NCI-H1436 treated with DMSO at 0.1 percent for 48 hours (cell line): Measurements from ENCODE around the gene PIBF1.
"Not testable (repeated sequence)": the region's sequence is repeated elsewhere in the genome, so short reads cannot be mapped to it uniquely, and the experiment has no call there.

Experiments
- DNase-seq: peaks from one replicate; lab custom pipeline; 2025; lab: John Stamatoyannopoulos, UW

Gene PIBF1

GRCh38 chr13:72823081-72823480, 41.1 kb downstream of the PIBF1 start:
- DNase-seq = no peak

- no peak for DNase-seq
These were observed 41.8 kb downstream of the PIBF1 start for GRCh38 chr13:72823724-72824123.

- DNase-seq = no peak
These were observed 52.7 kb downstream of the PIBF1 start for GRCh38 chr13:72834601-72835000.

- no peak for DNase-seq
These were observed 58.0 kb downstream of the PIBF1 start for GRCh38 chr13:72839831-72840426.

- DNase-seq = no peak
These were observed 61.1 kb downstream of the PIBF1 start for GRCh38 chr13:72842991-72843390.

GRCh38 chr13:72845148-72845547, 63.2 kb downstream of the PIBF1 start:
- not testable (repeated sequence) for DNase-seq

- DNase-seq = no peak
These were observed 67.6 kb downstream of the PIBF1 start for GRCh38 chr13:72849571-72849970.

GRCh38 chr13:72850959-72851677, 69.2 kb downstream of the PIBF1 start:
- DNase-seq = no peak

GRCh38 chr13:72851678-72852014, 69.7 kb downstream of the PIBF1 start:
- no peak for DNase-seq

- DNase-seq = no peak
These were observed 70.3 kb downstream of the PIBF1 start for GRCh38 chr13:72852207-72852606.

- DNase-seq = no peak
These were observed 71.1 kb downstream of the PIBF1 start for GRCh38 chr13:72853000-72853399.

GRCh38 chr13:72864142-72865011, 82.4 kb downstream of the PIBF1 start:
- no peak for DNase-seq

GRCh38 chr13:72868229-72868628, 86.3 kb downstream of the PIBF1 start:
- no peak for DNase-seq

GRCh38 chr13:72875233-72875632, 93.3 kb downstream of the PIBF1 start:
- no peak for DNase-seq

- no peak for DNase-seq
These were observed 102.2 kb downstream of the PIBF1 start for GRCh38 chr13:72884101-72884500.

GRCh38 chr13:72886272-72887067, 104.5 kb downstream of the PIBF1 start:
- no peak for DNase-seq

- DNase-seq = no peak
These were observed 107.6 kb downstream of the PIBF1 start for GRCh38 chr13:72889495-72889894.

- DNase-seq = no peak
These were observed 108.6 kb downstream of the PIBF1 start for GRCh38 chr13:72890546-72890945.

- no peak for DNase-seq
These were observed 109.5 kb downstream of the PIBF1 start for GRCh38 chr13:72891423-72891822.

- no peak for DNase-seq
These were observed 114.9 kb downstream of the PIBF1 start for GRCh38 chr13:72896869-72897268.

GRCh38 chr13:72901546-72901945, 119.6 kb downstream of the PIBF1 start:
- not testable (repeated sequence) for DNase-seq

GRCh38 chr13:72908416-72908815, 126.5 kb downstream of the PIBF1 start:
- no peak for DNase-seq
